Activated CD8-positive, alpha-beta memory T cell treated with anti-CD3 and anti-CD28 coated beads, Interleukin-2, amount 50 U/mL, for 4 hours (primary cell): ENCODE results near the gene KCNAB1.

Source experiments
- DNase-seq: peaks from one replicate; pipeline ENCODE4 v3.0.0-alpha.2; 2020

Gene KCNAB1

GRCh38 chr3:156334841-156335545 lies 214.6 kb downstream of the KCNAB1 start:
- DNase-seq, result no peak

- no peak for DNase-seq
Observed at GRCh38 chr3:156339491-156339890, 219.1 kb downstream of the KCNAB1 start.

DNA sequence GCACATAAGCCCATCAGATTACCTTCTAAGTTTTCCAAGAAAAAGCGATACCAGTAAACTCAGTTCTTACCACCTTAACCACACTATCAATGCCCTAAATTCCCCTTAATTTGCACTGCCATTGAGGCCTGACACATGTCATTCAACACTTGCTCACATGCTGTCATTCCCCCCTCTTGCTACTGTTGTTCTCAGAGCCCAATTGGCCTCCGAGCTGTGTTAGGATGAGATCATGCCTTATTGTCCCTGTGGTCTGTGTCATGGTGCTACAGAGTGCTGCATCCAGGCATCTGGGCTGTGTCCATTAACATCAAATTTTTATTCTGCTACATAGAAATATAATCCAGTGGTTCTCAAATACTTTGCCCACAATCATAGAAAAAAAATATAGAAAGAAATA lies 221.0 kb downstream of the KCNAB1 start:
- no peak for DNase-seq

GRCh38 chr3:156341831-156342416 lies 221.5 kb downstream of the KCNAB1 start:
- no peak for DNase-seq

- DNase-seq, result no peak
Observed at GRCh38 chr3:156344215-156344614, 223.8 kb downstream of the KCNAB1 start.

GRCh38 chr3:156349111-156349510 lies 228.7 kb downstream of the KCNAB1 start:
- no peak for DNase-seq

DNA sequence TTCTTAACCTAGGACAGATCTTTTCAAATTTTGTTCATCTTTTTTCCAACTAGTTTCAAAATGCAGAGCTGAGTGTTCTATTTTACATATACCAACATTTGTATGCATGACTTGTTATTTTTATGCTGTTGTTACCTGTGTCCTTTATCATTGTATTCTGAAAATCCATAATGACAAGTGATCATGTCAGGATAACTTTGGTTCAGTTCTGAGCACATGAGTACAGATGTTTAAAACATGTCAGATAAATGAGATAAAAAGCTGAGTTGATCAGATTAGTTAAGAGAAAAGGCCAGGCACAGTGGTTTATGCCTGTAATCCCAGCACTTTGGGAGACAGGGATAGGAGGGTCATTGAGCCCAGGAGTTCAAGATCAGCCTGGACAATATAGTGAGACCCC lies 229.6 kb downstream of the KCNAB1 start:
- no peak for DNase-seq

GRCh38 chr3:156350781-156351180 lies 230.4 kb downstream of the KCNAB1 start:
- DNase-seq, result no peak

GRCh38 chr3:156351783-156352182 lies 231.4 kb downstream of the KCNAB1 start:
- no peak for DNase-seq

DNA sequence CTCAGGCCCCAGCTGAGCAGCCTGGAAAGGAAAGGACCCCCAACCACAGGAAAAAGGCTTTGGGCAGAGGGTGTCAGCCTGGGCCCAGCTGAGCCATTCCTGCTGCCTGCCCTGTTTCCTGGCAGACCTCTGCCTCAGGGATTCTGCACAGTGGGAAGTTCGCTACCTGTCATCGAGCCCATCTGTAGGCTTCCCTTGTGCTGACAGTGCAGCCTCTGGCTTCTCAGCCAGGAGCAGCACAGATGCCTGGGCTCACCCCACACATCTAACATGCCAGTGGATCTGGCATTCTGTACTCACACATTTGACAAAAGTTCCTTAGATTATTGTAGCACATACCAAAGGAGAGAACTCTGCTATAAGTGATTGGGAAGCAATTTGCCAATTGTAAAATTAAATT lies 232.3 kb downstream of the KCNAB1 start:
- no peak for DNase-seq

GRCh38 chr3:156353563-156353962 lies 233.2 kb downstream of the KCNAB1 start:
- no peak for DNase-seq

DNA sequence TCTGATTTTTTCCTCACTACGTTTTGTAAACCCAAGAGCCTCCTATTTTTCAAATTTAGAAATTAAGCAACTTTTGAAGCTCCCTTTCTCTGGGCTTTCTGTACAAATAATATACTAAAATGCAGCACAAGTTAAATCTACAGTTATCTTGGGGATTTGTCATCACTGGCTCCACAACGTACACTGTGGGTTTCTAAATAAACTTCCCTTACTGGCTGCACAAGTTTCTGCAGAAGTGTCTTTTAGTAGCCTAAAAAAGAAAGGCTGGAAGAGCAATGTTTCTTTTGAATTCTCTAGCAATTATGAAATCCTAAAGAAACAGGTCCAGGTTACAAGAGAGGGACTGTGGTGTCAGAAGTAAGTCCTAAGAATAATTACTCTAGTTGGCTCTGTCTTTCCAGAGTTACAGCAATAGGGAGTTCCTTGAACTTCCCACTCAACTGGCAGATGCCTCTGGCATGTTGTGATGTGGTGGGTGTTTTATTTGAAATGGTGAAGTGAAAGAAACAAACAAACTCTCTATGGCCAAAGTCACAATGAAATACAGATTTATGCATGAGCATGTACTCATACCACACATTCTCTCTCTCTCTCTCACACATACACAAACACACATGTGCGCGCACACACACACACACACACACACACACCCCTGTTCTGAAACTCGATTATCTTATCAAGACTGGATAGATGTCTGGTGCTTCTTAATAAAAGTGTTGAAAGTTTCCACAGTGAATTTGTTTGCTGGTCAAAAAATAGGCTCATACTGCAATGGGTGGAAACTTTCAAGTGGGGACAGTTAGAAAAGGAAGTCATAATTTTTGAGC lies 236.4 kb downstream of the KCNAB1 start:
- DNase-seq, result no peak

- DNase-seq, result no peak
Observed at GRCh38 chr3:156358232-156358631, 237.9 kb downstream of the KCNAB1 start.

- DNase-seq, result no peak
Observed at GRCh38 chr3:156359368-156359767, 239.0 kb downstream of the KCNAB1 start.

DNA sequence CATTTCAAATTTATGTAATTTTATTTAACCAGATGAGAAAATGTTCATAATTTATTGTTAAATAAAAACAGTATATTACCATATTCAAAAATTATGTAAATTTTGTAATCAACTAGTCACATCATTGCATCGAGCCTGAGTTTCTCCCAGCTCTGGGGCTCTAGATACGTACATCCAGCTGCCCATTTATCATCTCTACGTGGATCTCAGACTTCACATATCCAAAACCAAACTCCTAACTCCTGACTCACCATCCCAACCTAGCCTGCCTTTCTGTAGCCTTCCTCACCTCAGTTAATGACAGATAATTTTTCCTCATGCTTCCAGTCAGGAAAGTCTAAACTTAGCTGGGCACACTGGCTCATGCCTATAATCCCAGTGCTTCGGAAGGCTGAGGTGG lies 239.7 kb downstream of the KCNAB1 start:
- no peak for DNase-seq

GRCh38 chr3:156360963-156361362 lies 240.6 kb downstream of the KCNAB1 start:
- no peak for DNase-seq

DNA sequence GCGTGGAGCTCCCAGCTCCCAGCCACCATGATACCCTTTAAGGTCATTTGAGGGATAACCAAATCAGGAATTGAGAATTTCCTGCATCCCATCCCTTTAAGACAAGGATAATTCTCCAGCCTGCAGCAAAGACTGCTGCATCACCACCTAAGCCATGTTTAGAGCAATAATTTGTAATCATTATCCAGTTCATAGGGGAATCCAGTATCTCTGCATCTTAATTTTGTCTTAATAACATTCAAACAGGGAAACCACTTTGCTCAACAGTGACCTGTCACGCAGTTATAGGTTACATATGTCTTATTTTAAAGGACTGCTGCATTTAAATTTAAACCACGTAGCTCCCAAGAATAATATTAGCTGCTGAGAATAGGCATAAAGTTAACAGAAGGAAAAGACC lies 246.2 kb downstream of the KCNAB1 start:
- no peak for DNase-seq

DNA sequence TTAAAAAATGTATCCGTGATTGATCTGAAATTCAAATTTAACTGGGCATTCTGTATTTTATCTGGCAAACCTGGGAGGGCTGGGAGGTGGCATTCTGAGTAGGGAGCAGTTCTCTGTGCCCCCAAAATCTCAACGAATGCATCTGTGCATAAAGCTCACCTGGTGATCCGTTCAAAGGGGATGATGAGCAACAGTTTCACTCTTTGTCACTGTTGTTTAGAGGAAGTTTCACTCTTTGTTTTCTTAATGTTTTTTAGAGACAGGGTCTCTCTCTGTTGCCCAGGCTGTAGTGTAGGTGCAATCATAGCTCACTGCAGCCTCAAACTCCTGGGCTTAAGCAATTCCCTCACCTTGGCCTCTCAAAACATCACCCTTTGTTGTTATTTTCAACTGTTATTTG lies 247.8 kb downstream of the KCNAB1 start:
- DNase-seq, result no peak

GRCh38 chr3:156371701-156372100 lies 251.3 kb downstream of the KCNAB1 start:
- DNase-seq, result no peak

DNA sequence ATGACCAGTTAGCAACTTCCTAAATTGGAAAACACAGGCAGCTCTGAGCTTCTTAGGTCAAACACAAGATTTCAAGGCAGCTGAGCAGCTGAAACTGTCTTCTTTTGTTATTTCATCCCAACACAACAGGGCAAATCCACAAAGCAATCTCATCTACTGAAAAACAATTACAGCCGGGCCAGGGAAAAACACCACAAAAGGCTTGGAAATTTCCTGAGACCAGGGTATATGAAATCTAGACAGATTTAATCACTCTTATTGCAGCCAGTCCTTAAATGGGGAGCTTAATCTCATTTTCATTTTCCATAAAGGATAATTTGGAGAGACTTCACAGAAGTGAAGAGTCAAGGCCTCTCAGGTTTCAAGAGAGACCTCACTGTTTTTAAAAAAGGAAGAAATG lies 252.7 kb downstream of the KCNAB1 start:
- DNase-seq, result no peak

DNA sequence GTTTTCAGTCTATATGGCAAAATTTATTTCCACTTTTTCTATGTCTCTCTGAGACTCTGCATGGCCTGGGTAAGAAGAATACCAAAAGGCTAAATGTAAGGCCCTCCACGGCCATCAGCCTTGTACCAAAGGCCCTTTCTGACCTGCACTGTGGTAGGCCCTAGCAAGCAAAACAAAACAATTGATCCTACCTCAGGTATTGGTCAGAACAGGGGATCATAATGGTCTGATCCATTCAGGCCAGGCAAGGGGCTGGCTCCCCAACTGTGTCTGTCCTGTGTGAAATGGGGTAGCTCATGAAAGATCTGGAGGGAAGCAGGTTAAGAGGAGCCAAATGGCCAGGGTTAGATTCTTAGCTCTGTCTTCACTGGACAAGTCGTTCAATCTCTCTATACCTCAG lies 253.3 kb downstream of the KCNAB1 start:
- DNase-seq, result no peak

DNA sequence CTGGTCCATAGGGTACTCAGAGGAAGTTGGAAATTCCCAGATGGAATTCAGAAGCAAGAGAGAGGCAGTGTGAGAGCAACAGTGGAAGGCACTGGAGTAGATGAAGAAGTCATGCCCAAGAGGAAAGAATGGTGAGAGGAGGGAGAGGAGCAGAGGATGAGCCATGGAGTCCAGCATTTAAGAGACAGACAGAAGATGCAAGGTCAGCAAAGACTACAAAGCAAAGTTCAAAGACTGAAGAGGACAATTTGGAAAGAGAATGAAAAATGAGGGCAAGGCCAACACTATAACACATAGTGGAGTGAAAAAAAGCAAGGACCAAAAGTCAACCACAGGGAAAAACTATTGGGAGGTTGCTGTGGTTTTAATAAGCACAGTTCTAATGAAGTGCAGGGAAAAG lies 255.8 kb downstream of the KCNAB1 start:
- no peak for DNase-seq

GRCh38 chr3:156377266-156377665 lies 256.9 kb downstream of the KCNAB1 start:
- no peak for DNase-seq

- DNase-seq, result no peak
Observed at GRCh38 chr3:156377718-156378117, 257.3 kb downstream of the KCNAB1 start.
